ENCODE measurements around the gene SCUBE2.

GRCh38 chr11:9008011-9008550 is 83.3 kb downstream of the SCUBE2 start:
- no peak for TF ChIP-seq CTCF (conservative IDR thresholded peaks at IDR 0.05 in 1 of 2, IDR thresholded peaks at IDR 0.05 in 1 of 2; ENCODE audit: low read depth in 1 of 2, low read length in 2 of 2)
- no peak for TF ChIP-seq EZH2 (IDR thresholded peaks at IDR 0.05; ENCODE audit: low read length, missing control alignments)
